Kasumi-1 (cell line): ENCODE measurements around the gene SREBF2.
"Not testable (repeated sequence)": the region's sequence is repeated elsewhere in the genome, so short reads cannot be mapped to it uniquely, and the experiment has no call there.

Source experiments
- DNase-seq, 2 experiments: peaks; one replicate each; lab custom pipeline; 2025; lab: John Stamatoyannopoulos, UW

Gene SREBF2

DNA sequence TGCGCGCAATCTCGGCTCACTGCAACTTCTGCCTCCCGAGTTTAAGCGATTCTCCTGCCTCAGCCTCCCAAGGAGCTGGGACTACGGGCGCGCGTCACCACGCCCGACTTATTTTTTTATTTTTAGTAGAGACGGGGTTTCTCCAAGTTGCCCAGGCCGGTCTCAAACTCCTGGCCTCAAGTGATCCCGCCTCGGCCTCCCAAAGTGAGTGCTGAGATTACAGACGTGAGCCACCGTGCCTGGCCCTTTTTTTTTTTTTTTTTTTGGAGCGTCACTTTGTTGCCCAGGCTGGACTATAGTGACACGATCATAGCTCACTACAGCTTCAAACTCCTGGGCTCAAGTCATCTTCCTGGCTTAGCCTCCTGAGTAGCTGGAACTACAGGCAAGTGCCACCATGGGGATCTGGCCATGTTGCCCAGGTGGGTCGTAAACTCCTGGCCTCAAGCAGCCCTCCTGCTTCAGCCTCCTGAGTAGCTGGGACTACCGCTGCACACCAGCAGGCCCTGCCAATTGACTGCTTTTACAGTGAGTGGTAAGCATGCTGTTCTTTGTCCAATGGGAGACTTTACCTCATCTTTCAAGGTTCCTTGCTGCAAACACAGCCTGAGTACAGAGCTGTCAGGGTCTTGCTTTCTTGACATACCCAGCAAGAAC lies 114.6 kb downstream of the SREBF2 start:
- DNase-seq, result no peak

DNA sequence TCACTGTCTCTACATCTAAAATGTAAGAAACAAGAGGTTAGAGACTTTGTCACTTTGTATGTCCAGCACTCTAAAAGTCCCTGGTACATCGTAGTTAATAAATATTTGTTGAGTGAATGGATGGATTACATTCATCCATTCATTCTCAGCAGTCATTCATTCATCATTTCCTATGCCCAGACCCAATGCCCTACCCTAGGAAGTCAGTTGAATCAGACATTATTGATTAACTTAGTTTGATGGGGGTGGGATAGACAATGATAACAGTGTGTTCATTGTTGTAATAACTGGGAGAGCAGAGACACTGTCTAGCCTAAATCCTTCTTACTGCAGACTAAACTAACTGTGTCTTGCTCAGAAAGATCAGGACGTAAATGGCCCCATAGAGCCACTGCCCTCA lies 115.2 kb downstream of the SREBF2 start:
- no peak for DNase-seq

DNA sequence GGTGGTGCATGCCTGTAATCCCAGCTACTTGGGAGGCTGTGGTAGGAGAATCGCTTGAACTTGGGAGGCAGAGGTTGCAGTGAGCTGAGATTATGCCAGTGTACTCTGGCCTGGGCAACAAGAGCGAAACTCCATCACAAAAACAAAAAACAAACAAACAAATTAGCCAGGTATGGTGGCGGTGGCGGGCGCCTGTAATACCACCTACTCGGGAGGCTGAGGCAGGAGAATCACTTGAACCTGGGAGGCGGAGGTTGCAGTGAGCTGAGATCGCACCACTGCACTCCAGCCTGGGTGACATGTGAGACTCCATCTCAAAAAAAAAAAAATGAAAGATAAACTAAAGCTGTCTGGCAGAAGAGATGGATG lies 116.0 kb downstream of the SREBF2 start:
- DNase-seq, result not testable (repeated sequence)

DNA sequence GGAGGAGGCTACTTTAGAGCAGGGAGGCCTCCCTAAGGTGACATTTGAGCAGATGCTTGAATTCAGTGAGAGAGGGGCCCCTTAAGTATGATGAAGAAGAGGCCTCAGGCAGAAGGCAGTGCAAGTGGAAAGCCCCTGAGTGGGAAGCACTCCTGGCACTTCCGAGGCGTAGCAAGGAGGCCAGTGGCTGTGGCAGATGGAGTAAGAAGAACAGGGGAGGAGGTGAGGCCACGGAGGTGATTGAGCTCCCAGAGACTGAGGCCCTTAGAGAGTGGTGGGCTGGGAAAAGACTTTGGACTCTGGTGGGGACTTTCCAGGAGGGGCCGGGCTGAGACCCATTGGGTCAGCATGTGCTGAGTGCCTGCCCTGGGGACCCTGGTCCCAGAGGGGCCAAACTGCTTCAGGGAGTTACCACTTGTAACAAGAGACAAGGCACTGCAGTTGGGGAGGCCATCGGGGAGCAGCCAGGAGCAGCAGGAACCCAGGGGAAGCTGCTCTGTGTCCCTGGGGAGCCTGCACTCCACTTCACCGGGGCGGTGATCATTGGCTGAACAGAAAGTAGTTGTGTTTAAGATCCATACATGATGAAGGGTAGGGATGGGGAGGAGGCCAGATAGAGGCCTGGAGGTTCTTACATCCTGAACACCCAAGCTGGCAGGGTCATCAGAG lies 116.5 kb downstream of the SREBF2 start:
- no peak for DNase-seq

DNA sequence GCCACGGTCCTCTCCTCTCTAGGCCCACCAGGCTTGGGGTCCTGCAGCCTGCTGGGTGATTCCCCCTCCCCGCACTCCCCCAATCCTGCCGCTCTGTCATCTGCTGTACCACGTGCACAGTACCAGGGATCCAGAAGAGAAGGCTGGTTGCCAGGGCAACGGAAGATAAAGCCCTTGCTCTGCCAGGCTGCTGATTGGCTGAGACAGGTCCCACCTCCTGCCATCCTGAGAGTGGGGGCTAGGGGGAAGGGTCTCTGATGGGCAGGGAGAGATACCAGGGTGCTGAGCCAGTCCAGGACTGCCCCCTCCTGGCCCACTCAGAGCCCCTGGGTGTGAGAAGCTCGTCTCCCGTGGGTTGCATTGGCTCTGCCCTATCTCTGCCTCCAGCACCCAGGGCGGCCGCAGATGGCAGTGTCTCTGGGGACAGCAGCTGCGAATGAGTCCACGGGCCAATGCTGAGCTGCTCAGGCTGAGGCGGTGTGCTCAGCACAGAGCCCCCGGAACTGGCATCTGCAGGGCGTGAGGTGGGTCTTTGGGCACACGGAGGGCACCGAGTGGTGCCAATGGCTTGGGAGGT lies 119.1 kb downstream of the SREBF2 start, which contains the start of gene SMIM45:
Gene SMIM45 (plus strand): TSS at position 253 of the 577 bp plus-strand sequence.
- no peak for DNase-seq

DNA sequence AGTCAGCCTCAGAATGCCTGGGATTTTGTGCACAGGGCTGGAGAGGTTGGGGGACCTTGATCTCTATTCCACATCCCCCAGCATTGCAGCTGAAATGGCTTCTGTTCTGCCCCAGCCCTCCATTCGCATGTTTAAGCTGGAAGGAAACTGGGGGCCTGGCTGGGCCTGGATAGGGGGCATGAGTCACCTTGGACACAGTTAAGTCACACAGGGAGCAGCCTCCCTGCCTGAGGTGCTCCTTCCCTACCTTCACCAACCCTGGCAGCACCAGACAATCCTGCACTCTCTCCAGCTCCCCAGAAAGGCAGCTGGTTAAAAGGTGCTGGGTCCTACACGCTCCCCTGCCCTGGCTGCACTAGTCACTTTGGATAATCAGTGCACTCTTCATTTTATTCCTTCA lies 119.8 kb downstream of the SREBF2 start:
- no peak for DNase-seq
